ENCODE measurements around the gene GREM2.

GREM2 gene

GRCh38 chr1:240496356-240496755 lies 115.6 kb downstream of the GREM2 start:
- no peak for DNase-seq

GRCh38 chr1:240495601-240496000 lies 116.4 kb downstream of the GREM2 start:
- no peak for DNase-seq

GRCh38 chr1:240492832-240493440 lies 119.0 kb downstream of the GREM2 start:
- no peak for DNase-seq

DNA sequence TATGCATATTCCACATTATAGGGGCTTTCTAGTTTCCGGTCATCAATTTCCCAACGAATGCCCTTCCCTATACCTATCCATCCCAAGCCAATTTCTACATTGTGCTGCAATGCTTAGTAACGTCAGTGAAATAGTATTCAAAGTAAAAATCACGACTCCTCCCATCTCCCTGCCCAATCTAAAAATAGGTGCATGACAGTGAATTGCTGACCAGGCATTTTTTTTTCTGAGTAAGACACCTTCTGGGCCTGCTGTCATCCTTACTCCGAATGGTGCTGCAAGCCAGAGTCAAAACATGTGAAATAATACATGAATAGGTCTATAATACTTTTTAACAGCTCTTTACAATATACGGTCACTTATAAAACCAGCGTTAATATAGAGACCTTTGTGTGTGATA lies 120.2 kb downstream of the GREM2 start:
- DNase-seq = no peak

GRCh38 chr1:240491156-240491555 lies 120.8 kb downstream of the GREM2 start:
- no peak for DNase-seq

GRCh38 chr1:240487493-240487892 lies 124.5 kb downstream of the GREM2 start:
- no peak for DNase-seq

DNA sequence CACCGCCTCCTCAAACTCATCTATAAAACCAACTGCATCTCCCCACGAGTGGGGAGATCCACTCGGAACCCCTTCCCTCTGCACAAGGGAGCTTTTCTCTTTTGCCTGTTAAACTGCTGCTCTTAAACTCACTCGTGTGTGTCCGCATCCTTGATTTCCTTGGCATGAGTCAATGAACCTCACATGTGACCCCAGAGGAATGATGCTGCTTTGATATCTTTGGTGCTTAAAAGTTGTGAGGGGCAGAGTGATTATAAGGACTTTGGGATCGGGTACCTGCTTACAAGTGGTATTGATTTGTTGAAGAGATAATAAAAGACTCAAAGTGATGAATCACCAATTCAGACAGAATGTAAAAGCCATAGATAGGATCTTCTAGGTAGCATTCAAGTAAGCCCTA lies 125.3 kb downstream of the GREM2 start:
- no peak for DNase-seq

GRCh38 chr1:240484804-240485443 lies 127.0 kb downstream of the GREM2 start:
- no peak for DNase-seq

- no peak for DNase-seq
Measured at GRCh38 chr1:240478536-240478935, 133.4 kb downstream of the GREM2 start.

- no peak for DNase-seq
Measured at GRCh38 chr1:240475832-240476231, 136.1 kb downstream of the GREM2 start.

DNA sequence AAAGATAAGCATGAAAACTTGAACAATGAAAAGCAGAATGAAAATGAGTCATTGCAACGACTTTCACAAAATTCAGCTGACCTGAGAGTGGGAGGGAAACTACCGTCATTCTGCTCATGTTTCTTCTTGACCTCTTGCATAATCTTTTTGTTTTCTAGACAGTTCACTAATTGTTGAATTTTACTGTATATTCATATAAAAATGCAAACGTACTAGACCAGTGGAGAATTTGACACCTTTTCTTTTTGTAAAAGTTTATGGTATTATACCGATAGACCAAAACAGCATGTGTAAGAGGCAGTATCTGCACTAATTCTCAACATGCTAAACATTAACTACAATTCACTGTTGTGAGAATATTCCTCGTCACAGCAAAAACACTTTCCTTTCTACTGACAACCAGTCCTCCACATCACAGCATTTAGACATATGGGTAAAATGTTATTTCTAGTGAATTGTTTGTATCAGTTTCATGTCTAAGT lies 137.8 kb downstream of the GREM2 start:
- no peak for DNase-seq

DNA sequence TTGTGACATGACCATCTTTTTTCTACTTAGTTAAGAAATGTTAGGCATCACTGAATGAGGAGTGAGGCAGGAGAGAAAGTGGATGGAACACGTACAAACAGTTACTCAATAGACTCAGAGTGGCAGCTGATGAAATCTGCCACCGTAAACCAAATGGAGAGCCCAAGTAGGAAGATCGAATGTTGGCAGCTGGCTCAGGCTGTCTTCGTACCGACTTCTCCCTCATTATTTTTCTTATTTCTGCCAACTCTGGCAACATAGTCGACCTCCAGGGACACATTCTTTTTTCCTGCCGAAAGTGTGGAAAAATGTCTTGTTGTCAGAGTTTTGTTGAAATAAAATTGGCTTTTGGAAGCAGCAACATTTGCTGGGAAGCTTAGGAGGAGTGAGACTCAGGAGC lies 143.3 kb downstream of the GREM2 start:
- DNase-seq = no peak

GRCh38 chr1:240467895-240468294 lies 144.1 kb downstream of the GREM2 start:
- no peak for DNase-seq

DNA sequence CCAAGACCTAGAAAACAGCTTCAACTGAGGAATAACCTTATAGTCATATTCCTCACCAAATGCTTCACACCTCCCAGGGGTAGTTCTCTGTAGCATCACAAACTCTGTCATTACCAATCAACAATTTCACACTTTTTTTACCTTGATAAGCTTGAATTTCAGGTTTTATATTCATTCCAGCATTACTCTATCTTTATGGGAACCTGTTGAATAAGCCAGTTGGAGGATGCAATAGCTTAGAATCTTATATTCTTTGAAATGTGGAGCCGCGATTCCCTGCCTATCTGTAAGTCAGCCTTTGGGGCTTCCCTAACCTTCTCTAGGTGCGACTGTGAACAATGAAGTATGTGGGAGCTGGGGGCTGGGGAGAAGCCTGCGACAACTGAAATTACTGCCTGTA lies 145.4 kb downstream of the GREM2 start:
- DNase-seq = no peak

DNA sequence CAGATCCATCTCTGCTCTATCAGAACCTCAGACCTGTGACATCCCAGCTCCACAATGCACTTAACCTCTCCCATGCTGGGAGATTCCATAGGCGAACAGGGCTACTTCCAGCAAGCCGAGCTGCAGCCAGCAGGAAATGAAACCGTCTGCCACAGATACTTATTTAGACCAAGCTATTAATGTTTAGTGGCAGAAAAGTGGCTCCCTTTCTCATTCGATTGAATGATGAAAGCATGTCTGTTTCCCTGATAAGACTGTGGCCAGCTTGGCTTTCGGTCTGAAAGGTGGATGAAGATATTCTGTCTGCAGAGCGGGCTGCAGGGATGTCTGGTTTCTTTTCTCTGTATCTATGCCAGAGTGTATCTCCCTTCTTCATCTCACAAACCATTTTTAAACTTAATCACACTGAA lies 146.4 kb downstream of the GREM2 start:
- DNase-seq = no peak

- DNase-seq = no peak
Measured at GRCh38 chr1:240464099-240464498, 147.9 kb downstream of the GREM2 start.

- DNase-seq = no peak
Measured at GRCh38 chr1:240462766-240463395, 149.1 kb downstream of the GREM2 start.

DNA sequence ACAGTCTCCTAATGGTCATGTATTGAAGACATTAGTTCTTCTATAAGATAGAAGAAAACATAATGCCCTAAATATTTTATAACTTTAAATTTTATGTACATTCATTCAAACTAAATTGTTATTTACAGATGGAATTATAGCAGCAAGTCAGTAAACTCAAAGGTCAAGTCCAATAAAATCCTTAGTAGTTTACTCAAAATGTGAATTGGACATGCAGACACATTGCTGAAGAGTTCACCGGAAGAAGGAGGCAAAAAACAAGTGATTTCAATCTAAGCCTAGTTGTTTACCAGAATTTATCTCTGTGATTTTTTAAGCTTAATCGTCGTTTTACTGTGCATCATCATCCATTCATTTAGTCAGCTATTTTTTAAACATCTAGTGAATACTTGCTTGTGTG lies 149.7 kb downstream of the GREM2 start:
- no peak for DNase-seq

DNA sequence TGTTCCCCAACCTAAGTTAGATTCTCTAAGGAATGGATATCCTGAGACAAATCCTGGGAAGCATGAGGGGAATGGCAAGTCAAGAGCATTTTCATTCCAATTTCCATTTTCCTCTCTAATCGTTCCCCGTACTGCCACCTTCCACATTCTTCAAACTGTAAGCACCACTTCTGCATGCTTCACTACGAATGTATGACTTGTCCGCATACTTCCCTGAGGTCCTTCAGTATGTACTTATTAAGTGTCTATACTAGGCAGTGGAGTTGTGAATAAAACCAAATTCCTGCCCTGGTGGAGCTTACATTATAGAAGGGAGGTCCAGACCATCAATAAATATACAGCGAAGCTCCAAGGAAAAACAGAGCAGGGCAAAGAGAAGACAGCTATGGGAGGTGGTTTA lies 154.8 kb downstream of the GREM2 start:
- no peak for DNase-seq

GRCh38 chr1:240455228-240455821 lies 156.6 kb downstream of the GREM2 start:
- DNase-seq = peak in 1 of 6 experiments; percentile 2

GRCh38 chr1:240445369-240445768 lies 166.6 kb downstream of the GREM2 start:
- no peak for DNase-seq

DNA sequence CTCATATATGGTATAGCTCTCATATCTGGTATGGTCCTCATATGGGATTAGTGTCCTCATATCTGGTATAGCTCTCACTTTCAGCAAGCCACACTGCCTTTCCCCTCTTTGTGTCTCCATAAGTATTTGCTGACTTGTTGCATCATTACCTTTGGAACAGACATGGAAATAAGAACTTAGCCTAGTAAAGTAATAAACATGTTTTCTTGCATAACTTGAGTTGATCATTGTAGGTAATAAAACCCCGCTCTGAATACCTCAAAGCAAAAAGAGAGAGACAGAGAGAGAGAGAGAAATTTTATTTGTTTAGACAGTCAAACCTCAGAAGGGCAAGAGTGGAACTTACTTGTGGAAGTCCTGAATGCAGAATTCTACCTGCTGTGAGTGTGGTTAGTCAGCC lies 170.3 kb downstream of the GREM2 start:
- no peak for DNase-seq

Data from stimulated activated naive CD4-positive, alpha-beta T cell (primary cell).